Stimulated activated CD8-positive, alpha-beta memory T cell treated with anti-CD3 and anti-CD28 coated beads, Interleukin-12 subunit alpha, Interleukin-12 subunit beta, amount 100 ng/mL, for 24 hours (primary cell): ENCODE results near the gene MSL1.
A peak's percentile ranks its signal among the peaks of the same experiment; 100 is the strongest.

Experiments used
- DNase-seq: peaks from one replicate; pipeline ENCODE4 v3.0.0-alpha.2; 2020; ENCODE audit errors: extremely low read depth

The MSL1 gene

GRCh38 chr17:40174514-40174913 is 52.7 kb downstream of the MSL1 start:
- no peak for DNase-seq

GRCh38 chr17:40175928-40176753 is 54.4 kb downstream of the MSL1 start:
- DNase-seq: no peak

- DNase-seq: no peak
Observed at GRCh38 chr17:40176754-40177110, 55.0 kb downstream of the MSL1 start.

- peak; percentile 71 for DNase-seq
Observed at GRCh38 chr17:40177275-40177874, 55.6 kb downstream of the MSL1 start, which contains the start of gene RAPGEFL1. TSS of gene RAPGEFL1 (plus strand) at chr17:40177470. CDS start at chr17:40177862, 392 bp downstream.

- DNase-seq: no peak
Observed at GRCh38 chr17:40178021-40178601, 56.3 kb downstream of the MSL1 start.

GRCh38 chr17:40178660-40179059 is 56.9 kb downstream of the MSL1 start:
- no peak for DNase-seq

- no peak for DNase-seq
Observed at GRCh38 chr17:40179923-40180659, 58.3 kb downstream of the MSL1 start.

- DNase-seq: no peak
Observed at GRCh38 chr17:40180694-40181093, 58.9 kb downstream of the MSL1 start.

- no peak for DNase-seq
Observed at GRCh38 chr17:40181205-40181604, 59.4 kb downstream of the MSL1 start.

- no peak for DNase-seq
Observed at GRCh38 chr17:40182606-40183005, 60.8 kb downstream of the MSL1 start.
